PC-9 (cell line): ENCODE results near the gene MAGI1. TPM values are rescaled to one million over a fixed set of nuclear protein-coding genes. Genes with fewer than 3 reads are reported as not detected.

Experiments used
- BruUV-seq: library from RNA; stranded (reverse); fragments of 400-500 nt; replicated peaks from 2 replicates; lab custom pipeline; 2021; lab: Mats Ljungman, UMichigan
- CTCF ChIA-PET: fragments of 300-600 bp; sonication (Branson Sonifier 250); formaldehyde crosslinking; loops from one replicate; lab custom pipeline; 2022; ENCODE audit warnings: antibody characterized with exemption; lab: Charles Lee
- POLR2A ChIA-PET: fragments of 300-600 bp; sonication (Branson Sonifier 250); formaldehyde crosslinking; loops from one replicate; lab custom pipeline; 2022; ENCODE audit warnings: antibody characterized with exemption; ENCODE audit not compliant: unreplicated experiment; lab: Charles Lee
- DNase-seq, 2 experiments: peaks; one replicate each; pipeline versions ENCODE4 v3.0.0 to v3.0.0-alpha.2; 2015 to 2022; ENCODE audit warnings: mixed read lengths in 1 of 2
- H2AFZ ChIP-seq: fragments of 200-600 bp; sonication (generic); 2 replicates; pipeline ENCODE4 v1.8.1; 2017; ENCODE audit warnings: antibody characterized with exemption
- H3F3A ChIP-seq: fragments of 200-600 bp; sonication (generic); 2 replicates; pipeline ENCODE4 v1.8.1; 2017; ENCODE audit warnings: antibody characterized with exemption, mild to moderate bottlenecking, low read depth; ENCODE audit not compliant: insufficient read depth
- H3K27ac ChIP-seq: fragments of 200-600 bp; sonication (generic); 2 replicates; pipeline ENCODE4 v1.6.1; 2016; ENCODE audit warnings: mixed run types
- H3K27me3 ChIP-seq: fragments of 200-600 bp; sonication (generic); 2 replicates; pipeline ENCODE4 v1.6.1; 2016; ENCODE audit warnings: low read depth, mixed run types; ENCODE audit not compliant: insufficient read depth
- H3K36me3 ChIP-seq: fragments of 200-600 bp; sonication (generic); 2 replicates; pipeline ENCODE4 v1.6.1; 2016; ENCODE audit warnings: low read depth, mixed run types
- H3K4me1 ChIP-seq: fragments of 200-600 bp; sonication (generic); replicated peaks from 2 replicates; pipeline ENCODE4 v1.6.1; 2016; ENCODE audit warnings: mixed run types; ENCODE audit not compliant: insufficient read depth
- H3K4me2 ChIP-seq: fragments of 200-600 bp; sonication (generic); 2 replicates; pipeline ENCODE4 v1.6.1; 2017; ENCODE audit warnings: mixed run types
- H3K4me3 ChIP-seq: fragments of 200-600 bp; sonication (generic); 2 replicates; pipeline ENCODE4 v1.6.1; 2016; ENCODE audit warnings: mixed run types
- H3K79me2 ChIP-seq: fragments of 200-600 bp; sonication (generic); 2 replicates; pipeline ENCODE4 v1.6.1; 2017; ENCODE audit warnings: low read depth, mixed run types
- H3K9me2 ChIP-seq: fragments of 200-600 bp; sonication (generic); 2 replicates; pipeline ENCODE4 v1.8.1; 2017; ENCODE audit warnings: mild to moderate bottlenecking; ENCODE audit not compliant: insufficient read depth
- H3K9me3 ChIP-seq: fragments of 200-600 bp; sonication (generic); 2 replicates; pipeline ENCODE4 v1.8.1; 2016; ENCODE audit warnings: low read depth; ENCODE audit not compliant: insufficient read depth
- H4K20me1 ChIP-seq: fragments of 200-600 bp; sonication (generic); 2 replicates; pipeline ENCODE4 v1.8.1; 2017; ENCODE audit not compliant: insufficient read depth
- CTCF ChIP-seq: fragments of 200-600 bp; sonication (generic); conservative IDR thresholded peaks from 2 replicates; pipeline ENCODE4 v1.6.1; 2017; ENCODE audit warnings: mixed run types, antibody characterized with exemption, mild to moderate bottlenecking, moderate library complexity
- EZH2 ChIP-seq: fragments of 200-600 bp; sonication (generic); IDR thresholded peaks from 2 replicates; pipeline ENCODE4 v1.8.0; 2017; ENCODE audit warnings: antibody characterized with exemption, low read depth
- intact Hi-C: fragments of 100-400 bp; cut with micrococcal nuclease; formaldehyde crosslinking; loops from one replicate; pipeline ENCODE4 v1.10.0; 2022; ENCODE audit not compliant: unreplicated experiment
- total RNA-seq: library from RNA; stranded (reverse); gene quantifications from 2 replicates; pipeline ENCODE4 v1.2.3, GENCODE V29; 2021

MAGI1 gene
- total RNA-seq, 1 experiment from 2014 or later: 23.3 TPM

- H3F3A ChIP-seq: no peaks in the 10 kb centered on the region
- ChIA-PET CTCF (interaction anchor here (0.6 kb wide), 1 partner anchor 1009 kb away, joined by 3 read pairs; no protein-coding TSS in a partner anchor), POLR2A (no interaction called here)
- BruUV-seq: no TSS peak
- H2AFZ ChIP-seq: no peak overlapping the region
- no peaks in the 10 kb centered on the region for H3K36me3 ChIP-seq
- no peak for DNase-seq
- H3K79me2 ChIP-seq: no peaks in the 10 kb centered on the region
- no peak overlapping the region for H3K27ac ChIP-seq
- intact Hi-C loops: no loop called here
- H3K9me2 ChIP-seq: no peaks in the 10 kb centered on the region
- no peaks in the 10 kb centered on the region for H3K4me1 ChIP-seq
- H4K20me1 ChIP-seq: no peaks in the 10 kb centered on the region
- no peak overlapping the region for H3K4me2 ChIP-seq
- no peak overlapping the region for H3K4me3 ChIP-seq
- no peak for TF ChIP-seq CTCF
- no peak for TF ChIP-seq EZH2
- H3K9me3 ChIP-seq: no peaks in the 10 kb centered on the region
- H3K27me3 ChIP-seq: no peaks in the 10 kb centered on the region
These were observed 626.1 kb downstream of the MAGI1 start for GRCh38 chr3:65412588-65412987.

- DNase-seq: no peak
- no peak overlapping the region for H2AFZ ChIP-seq
- H3K9me3 ChIP-seq: no peaks in the 10 kb centered on the region
- no peaks in the 10 kb centered on the region for H3K4me1 ChIP-seq
- H3K4me2 ChIP-seq: no peak overlapping the region
- H3K36me3 ChIP-seq: no peaks in the 10 kb centered on the region
- H3K4me3 ChIP-seq: no peak overlapping the region
- H3K27ac ChIP-seq: no peak overlapping the region
- no peaks in the 10 kb centered on the region for H3K27me3 ChIP-seq
- ChIA-PET POLR2A (no interaction called here), CTCF (no interaction called here)
- no TSS peak for BruUV-seq
- no peaks in the 10 kb centered on the region for H3F3A ChIP-seq
- H3K9me2 ChIP-seq: no peaks in the 10 kb centered on the region
- intact Hi-C loops: no loop called here
- TF ChIP-seq CTCF: no peak
- TF ChIP-seq EZH2: no peak
- no peaks in the 10 kb centered on the region for H4K20me1 ChIP-seq
- H3K79me2 ChIP-seq: no peaks in the 10 kb centered on the region
These were observed 627.4 kb downstream of the MAGI1 start for GRCh38 chr3:65411367-65411766.

GRCh38 chr3:65409176-65409569 lies 629.5 kb downstream of the MAGI1 start:
- Histone ChIP-seq H3K4me1 (no peaks in the 10 kb centered on the region), H3F3A (no peaks in the 10 kb centered on the region), H3K4me3 (no peak overlapping the region), H3K27ac (no peak overlapping the region), H2AFZ (no peak overlapping the region), H3K36me3 (no peaks in the 10 kb centered on the region), H3K9me3 (no peaks in the 10 kb centered on the region), H3K9me2 (no peaks in the 10 kb centered on the region), H3K4me2 (no peak overlapping the region), H3K79me2 (no peaks in the 10 kb centered on the region), H3K27me3 (no peaks in the 10 kb centered on the region), H4K20me1 (no peaks in the 10 kb centered on the region)
- BruUV-seq: no TSS peak
- DNase-seq: no peak
- intact Hi-C loops: no loop called here
- ChIA-PET CTCF (no interaction called here), POLR2A (interaction anchor here (0.6 kb wide), 1 partner anchor 886 kb away, joined by 6 read pairs; no protein-coding TSS in a partner anchor)
- TF ChIP-seq EZH2 (no peak), CTCF (no peak)
